K562 (cell line): ENCODE measurements around the gene TAF1B. TPM values are rescaled to one million over a fixed set of nuclear protein-coding genes. Genes with fewer than 3 reads are reported as not detected.
A peak's percentile ranks its signal among the peaks of the same experiment; 100 is the strongest.

Source experiments
- DACH1 ChIP-seq: fragments of 450-650 bp; IDR thresholded peaks from 2 replicates; pipeline ENCODE4 v1.6.1; 2018; ENCODE audit not compliant: partially characterized antibody
- ELK3 ChIP-seq: fragments of 450-650 bp; formaldehyde crosslinking; IDR thresholded peaks from 2 replicates; pipeline ENCODE4 v1.4.0; 2020; ENCODE audit warnings: mild to moderate bottlenecking
- GATAD2A ChIP-seq: fragments of 450-650 bp; IDR thresholded peaks from 2 replicates; pipeline ENCODE4 v1.6.1; 2017
- HMGXB4 ChIP-seq: sonication (generic); formaldehyde crosslinking; IDR thresholded peaks from 2 replicates; pipeline ENCODE4 v1.8.1; 2023; ENCODE audit warnings: mild to moderate bottlenecking, missing genetic modification reagents
- MAZ ChIP-seq, 2 experiments: fragments of 450-650 bp in 1 of 2; sonication (generic) in 1 of 2; formaldehyde crosslinking; IDR thresholded peaks in 1 of 2; conservative IDR thresholded peaks in 1 of 2; 2 replicates each; pipeline versions ENCODE4 v1.4.0 to v1.5.0; 2020; ENCODE audit warnings: mild to moderate bottlenecking in 1 of 2, missing genetic modification reagents in 1 of 2
- NFATC3 ChIP-seq: fragments of 450-650 bp; IDR thresholded peaks from 2 replicates; pipeline ENCODE4 v1.6.1; 2017; ENCODE audit warnings: mild to moderate bottlenecking
- PHF20 ChIP-seq: fragments of 450-650 bp; IDR thresholded peaks from 2 replicates; pipeline ENCODE4 v1.6.1; 2018; ENCODE audit not compliant: partially characterized antibody
- THRAP3 ChIP-seq: fragments of 450-650 bp; IDR thresholded peaks from 2 replicates; pipeline ENCODE4 v1.6.1; 2016; ENCODE audit warnings: mild to moderate bottlenecking, inconsistent platforms, borderline replicate concordance
- XRCC3 ChIP-seq: fragments of 450-650 bp; IDR thresholded peaks from 2 replicates; pipeline ENCODE4 v1.6.1; 2017; ENCODE audit warnings: mild to moderate bottlenecking, moderate library complexity
- ZBTB40 ChIP-seq, 2 experiments: fragments of 450-650 bp in 1 of 2; sonication (generic) in 1 of 2; formaldehyde crosslinking in 1 of 2; IDR thresholded peaks; 2 replicates each; pipeline versions ENCODE4 v1.7.1 to v1.9.0; 2016 to 2022; ENCODE audit warnings: inconsistent platforms in 1 of 2, mild to moderate bottlenecking in 1 of 2, missing genetic modification reagents in 1 of 2
- ZHX1 ChIP-seq: fragments of 150-350 bp; conservative IDR thresholded peaks from 2 replicates; pipeline ENCODE4 v1.6.1; 2014; ENCODE audit warnings: low read length
- ZNF507 ChIP-seq: conservative IDR thresholded peaks from 2 replicates; pipeline ENCODE4 v1.6.1; 2017; ENCODE audit warnings: missing genetic modification characterization, missing compliant biosample characterization
- polyA plus RNA-seq, 8 experiments: library from polyadenylated mRNA; depleted of rRNA in 4 of 8; stranded (reverse) in 5 of 8; unstranded in 3 of 8; fragments of >200 nt; fragmentation: Nextera tagmentation in 2 of 8; fragmentation: Illumina TruSeq in 1 of 8; extraction: Ambion mirVana in 2 of 8; extraction: Trizol in 1 of 8; gene quantifications; 2 replicates each; pipeline versions ENCODE4 v1.2.1 to v1.2.3, GENCODE V29; 2011 to 2014; ENCODE audit warnings: inconsistent platforms in 1 of 8, missing spikeins in 1 of 8
- total RNA-seq, 7 experiments: library from RNA; depleted of rRNA in 6 of 7; stranded (reverse); fragments of >200 nt in 6 of 7; fragmentation: Illumina TruSeq in 2 of 7; extraction: Trizol in 2 of 7; gene quantifications; 2 replicates each; pipeline versions ENCODE4 v1.2.1 to v1.2.3, GENCODE V29; 2011 to 2021; ENCODE audit warnings: low replicate concordance in 1 of 7

TAF1B gene
- total and polyA plus RNA-seq, 9 of the 15 experiments (the other 6 are each of a cell fraction or from before 2014, with no cell fraction given): 8.8 to 25.1 (median 17.3) TPM

- TF ChIP-seq ZHX1: no peak; the same call in 1 of the 2 replicates
- TF ChIP-seq MAZ (CRISPR knock-in tag; conservative IDR thresholded peaks at IDR 0.05 in 1 of 2, IDR thresholded peaks at IDR 0.05 in 1 of 2): peak; percentile 87 to 95
- TF ChIP-seq GATAD2A: no peak
- no peak for TF ChIP-seq DACH1
- TF ChIP-seq ZBTB40 (IDR thresholded peaks at IDR 0.05): peak; percentile 94
- TF ChIP-seq ZBTB40 (CRISPR knock-in tag; IDR thresholded peaks at IDR 0.05): no peak
- no peak for TF ChIP-seq ZNF507 (tag)
- TF ChIP-seq THRAP3: no peak
- TF ChIP-seq HMGXB4 (CRISPR knock-in tag): 0 out of 2 replicates have a peak, but pooled peaks have one; percentile 30
- peak; percentile 97; the same call in 1 of the 2 replicates for TF ChIP-seq NFATC3
- no peak for TF ChIP-seq ELK3 (CRISPR knock-in tag)
- TF ChIP-seq PHF20: peak; percentile 54
- no peak for TF ChIP-seq XRCC3
Observed at GRCh38 chr2:9843229-9844035, at the start of gene TAF1B (continued).
